ENCODE data around the gene SYNPR. TPM values are rescaled to one million over a fixed set of nuclear protein-coding genes. Genes with fewer than 3 reads are reported as not detected.
A peak's percentile ranks its signal among the peaks of the same experiment; 100 is the strongest.

SYNPR gene
- total RNA-seq, 4 donors from 2014 or later = 0.11 to 0.63 (median 0.13) TPM; not detected in 1

DNA sequence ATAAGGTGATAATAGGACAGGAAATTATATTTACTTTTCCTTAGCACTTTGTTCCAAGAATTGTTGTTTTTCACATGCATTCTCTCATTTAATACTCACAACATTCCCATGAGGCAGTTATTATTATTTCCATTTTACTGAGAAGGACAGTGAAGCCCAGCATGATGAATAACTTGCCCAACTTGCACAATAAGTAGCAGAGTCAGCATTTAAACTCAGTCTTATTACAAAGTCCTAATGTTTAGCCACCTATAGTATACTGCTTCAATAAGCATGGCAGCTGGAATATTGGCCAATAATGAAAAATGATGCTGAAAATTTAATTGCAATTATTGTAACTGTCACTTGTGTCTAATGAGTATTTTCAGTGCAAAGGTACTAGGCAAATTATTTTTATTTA lies 45.7 kb downstream of the SYNPR start:
- Histone ChIP-seq H3K36me3 (no peaks in the 10 kb centered on the region), H3K27me3 (no peaks in the 10 kb centered on the region), H3K9me3 (no peaks in the 10 kb centered on the region), H3K27ac (no peak overlapping the region), H3K4me3 (replicated peaks in 1 of 3) (no peak overlapping the region), H3K4me1 (peaks cover 0 to 6% of the 10 kb centered on the region in 2 donors)
- intact Hi-C loops (cut with DNase I) = no loop called here
- TF ChIP-seq, protein P1, sequence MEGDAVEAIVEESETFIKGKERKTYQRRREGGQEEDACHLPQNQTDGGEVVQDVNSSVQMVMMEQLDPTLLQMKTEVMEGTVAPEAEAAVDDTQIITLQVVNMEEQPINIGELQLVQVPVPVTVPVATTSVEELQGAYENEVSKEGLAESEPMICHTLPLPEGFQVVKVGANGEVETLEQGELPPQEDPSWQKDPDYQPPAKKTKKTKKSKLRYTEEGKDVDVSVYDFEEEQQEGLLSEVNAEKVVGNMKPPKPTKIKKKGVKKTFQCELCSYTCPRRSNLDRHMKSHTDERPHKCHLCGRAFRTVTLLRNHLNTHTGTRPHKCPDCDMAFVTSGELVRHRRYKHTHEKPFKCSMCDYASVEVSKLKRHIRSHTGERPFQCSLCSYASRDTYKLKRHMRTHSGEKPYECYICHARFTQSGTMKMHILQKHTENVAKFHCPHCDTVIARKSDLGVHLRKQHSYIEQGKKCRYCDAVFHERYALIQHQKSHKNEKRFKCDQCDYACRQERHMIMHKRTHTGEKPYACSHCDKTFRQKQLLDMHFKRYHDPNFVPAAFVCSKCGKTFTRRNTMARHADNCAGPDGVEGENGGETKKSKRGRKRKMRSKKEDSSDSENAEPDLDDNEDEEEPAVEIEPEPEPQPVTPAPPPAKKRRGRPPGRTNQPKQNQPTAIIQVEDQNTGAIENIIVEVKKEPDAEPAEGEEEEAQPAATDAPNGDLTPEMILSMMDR (IDR thresholded peaks at IDR 0.05) = no peak
- no peak for DNase-seq

DNA sequence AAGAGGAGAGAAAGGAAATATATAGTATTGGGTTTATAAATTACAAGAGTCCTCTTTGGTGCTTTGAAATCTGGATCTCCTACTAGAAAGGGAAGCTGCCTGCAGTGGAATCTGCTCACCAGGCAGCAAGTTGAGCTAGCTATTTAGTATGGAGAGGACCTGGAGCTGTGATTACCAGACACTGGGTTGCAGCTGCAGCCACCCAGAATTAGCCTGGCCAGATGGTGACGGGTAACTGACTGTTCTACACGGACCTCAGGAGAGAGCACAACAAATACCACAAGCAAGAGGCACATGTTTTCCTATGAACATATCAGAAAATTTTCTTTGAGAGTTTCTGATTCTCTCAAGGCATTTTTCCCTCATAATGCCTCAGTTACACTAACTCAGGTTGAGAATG lies 46.5 kb downstream of the SYNPR start:
- Histone ChIP-seq H3K4me3 (replicated peaks in 1 of 3) (no peak overlapping the region), H3K27me3 (no peaks in the 10 kb centered on the region), H3K9me3 (no peaks in the 10 kb centered on the region), H3K27ac (no peak overlapping the region), H3K36me3 (no peaks in the 10 kb centered on the region), H3K4me1 (peaks cover 0 to 7% of the 10 kb centered on the region in 2 donors)
- intact Hi-C loops (cut with DNase I) = no loop called here
- no peak for DNase-seq
- no peak for TF ChIP-seq POLR2A (IDR thresholded peaks at IDR 0.05)
- TF ChIP-seq, protein P1 (IDR thresholded peaks at IDR 0.05) = no peak
- WGBS, 2 donors = 80 to 83% methylated on average over 2 of the region's 2 CpGs

DNA sequence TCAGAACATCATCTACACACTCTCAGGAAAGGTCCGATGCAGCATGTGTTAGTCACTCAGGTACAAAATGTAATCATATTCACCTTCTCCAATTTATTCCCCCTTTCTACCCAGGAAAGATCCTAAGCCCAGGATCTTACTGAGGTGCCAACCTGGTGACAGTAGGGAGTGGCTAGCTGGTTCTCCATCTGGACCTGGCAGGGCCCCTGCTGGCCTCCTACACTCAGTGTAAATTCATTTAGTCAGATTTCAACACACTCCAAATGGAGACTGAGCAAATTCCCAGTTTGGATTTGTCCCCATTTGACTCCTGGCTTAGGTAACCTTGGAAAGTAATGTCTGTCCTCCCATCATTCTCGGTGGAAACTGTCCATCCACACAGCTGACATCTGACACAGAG lies 47.3 kb downstream of the SYNPR start:
- intact Hi-C loops (cut with DNase I) = no loop called here
- 90 to 92% methylated on average over 2 of the region's 2 CpGs for WGBS, 2 donors
- Histone ChIP-seq H3K27me3 (no peaks in the 10 kb centered on the region), H3K9me3 (no peaks in the 10 kb centered on the region), H3K4me1 (peaks cover 0 to 7% of the 10 kb centered on the region in 2 donors), H3K27ac (no peak overlapping the region), H3K36me3 (no peaks in the 10 kb centered on the region), H3K4me3 (replicated peaks in 1 of 3) (no peak overlapping the region)
- no peak for DNase-seq
- TF ChIP-seq POLR2A (IDR thresholded peaks at IDR 0.05) = no peak
- TF ChIP-seq, protein P1 (IDR thresholded peaks at IDR 0.05) = no peak

DNA sequence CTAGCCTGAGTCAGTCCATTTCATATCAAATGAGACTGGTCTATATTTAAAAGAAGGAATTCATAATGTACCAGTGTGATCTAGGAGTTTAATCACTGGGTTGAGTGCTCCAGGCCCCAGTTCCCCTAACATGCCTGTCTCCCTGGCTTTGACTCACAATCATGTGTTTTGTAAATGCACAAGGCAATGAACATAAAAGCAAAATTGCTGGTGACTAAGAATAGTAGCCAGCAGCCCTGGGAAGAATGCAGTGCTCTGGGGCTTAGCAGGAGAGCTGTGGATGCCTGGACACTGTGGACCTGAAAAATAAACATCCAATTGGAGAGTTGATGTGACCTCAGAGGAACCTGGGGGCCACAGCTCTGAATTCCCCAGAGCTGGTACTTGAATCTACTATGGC lies 50.3 kb downstream of the SYNPR start:
- Histone ChIP-seq H3K36me3 (no peaks in the 10 kb centered on the region), H3K27me3 (no peaks in the 10 kb centered on the region), H3K4me3 (replicated peaks in 1 of 3) (no peak overlapping the region), H3K9me3 (no peaks in the 10 kb centered on the region), H3K27ac (peak overlapping the region in 1 of 3 donors; percentile 57), H3K4me1 (peaks cover under 1 to 7% of the 10 kb centered on the region in 2 donors)
- intact Hi-C loops (cut with DNase I) = no loop called here
- TF ChIP-seq, protein P1 (IDR thresholded peaks at IDR 0.05) = no peak
- no peak for TF ChIP-seq POLR2A (IDR thresholded peaks at IDR 0.05)
- DNase-seq = peak; percentile 58 to 63

DNA sequence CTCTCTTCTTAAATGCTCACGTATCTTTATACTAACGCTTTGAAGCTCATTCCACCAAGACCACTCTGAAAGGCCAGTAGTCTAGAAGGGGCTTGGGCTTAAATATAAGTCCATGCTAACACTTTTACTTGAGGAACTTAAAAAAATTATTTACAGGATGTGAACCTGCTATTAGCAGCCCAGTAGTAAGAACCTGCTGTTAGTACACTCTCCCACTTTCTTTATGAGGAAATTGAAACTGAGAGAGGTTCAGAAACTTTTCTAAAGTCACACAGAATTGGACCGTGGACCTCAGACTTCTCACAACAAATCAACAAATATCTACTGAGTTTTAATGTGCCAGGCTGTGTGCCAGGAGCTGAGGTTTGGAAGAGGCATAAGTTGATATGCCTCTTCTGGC lies 53.4 kb downstream of the SYNPR start:
- DNase-seq = no peak
- intact Hi-C loops (cut with DNase I) = no loop called here
- WGBS, 2 donors = 89 to 90% methylated on average over 3 of the region's 3 CpGs

More for the DNA sequence above, 53.4 kb downstream of the SYNPR start:
- Histone ChIP-seq H3K27me3 (no peaks in the 10 kb centered on the region), H3K27ac (no peak overlapping the region), H3K9me3 (no peaks in the 10 kb centered on the region), H3K36me3 (no peaks in the 10 kb centered on the region), H3K4me1 (peaks cover 7 to 9% of the 10 kb centered on the region in 2 donors), H3K4me3 (replicated peaks in 1 of 3) (no peak overlapping the region)
- no peak for TF ChIP-seq POLR2A (IDR thresholded peaks at IDR 0.05)
- TF ChIP-seq, protein P1 (IDR thresholded peaks at IDR 0.05) = no peak
